ENCODE results near the gene KCTD19.

KCTD19 gene

GRCh38 chr16:67250045-67250327 is 76.6 kb downstream of the KCTD19 start (continued):
- no peak for TF ChIP-seq PATZ1 (CRISPR knock-in tag; IDR thresholded peaks at IDR 0.05; ENCODE audit: borderline replicate concordance)
- TF ChIP-seq, protein P1, sequence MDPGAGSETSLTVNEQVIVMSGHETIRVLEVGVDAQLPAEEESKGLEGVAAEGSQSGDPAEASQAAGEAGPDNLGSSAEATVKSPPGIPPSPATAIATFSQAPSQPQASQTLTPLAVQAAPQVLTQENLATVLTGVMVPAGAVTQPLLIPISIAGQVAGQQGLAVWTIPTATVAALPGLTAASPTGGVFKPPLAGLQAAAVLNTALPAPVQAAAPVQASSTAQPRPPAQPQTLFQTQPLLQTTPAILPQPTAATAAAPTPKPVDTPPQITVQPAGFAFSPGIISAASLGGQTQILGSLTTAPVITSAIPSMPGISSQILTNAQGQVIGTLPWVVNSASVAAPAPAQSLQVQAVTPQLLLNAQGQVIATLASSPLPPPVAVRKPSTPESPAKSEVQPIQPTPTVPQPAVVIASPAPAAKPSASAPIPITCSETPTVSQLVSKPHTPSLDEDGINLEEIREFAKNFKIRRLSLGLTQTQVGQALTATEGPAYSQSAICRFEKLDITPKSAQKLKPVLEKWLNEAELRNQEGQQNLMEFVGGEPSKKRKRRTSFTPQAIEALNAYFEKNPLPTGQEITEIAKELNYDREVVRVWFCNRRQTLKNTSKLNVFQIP (CRISPR knock-in tag; IDR thresholded peaks at IDR 0.05; ENCODE audit: borderline replicate concordance, low read depth): no peak

- no peak for TF ChIP-seq ZFP30 (CRISPR knock-in tag; IDR thresholded peaks at IDR 0.05)
- ATAC-seq: no peak
These were observed 77.1 kb downstream of the KCTD19 start for GRCh38 chr16:67249178-67250044.

DNA sequence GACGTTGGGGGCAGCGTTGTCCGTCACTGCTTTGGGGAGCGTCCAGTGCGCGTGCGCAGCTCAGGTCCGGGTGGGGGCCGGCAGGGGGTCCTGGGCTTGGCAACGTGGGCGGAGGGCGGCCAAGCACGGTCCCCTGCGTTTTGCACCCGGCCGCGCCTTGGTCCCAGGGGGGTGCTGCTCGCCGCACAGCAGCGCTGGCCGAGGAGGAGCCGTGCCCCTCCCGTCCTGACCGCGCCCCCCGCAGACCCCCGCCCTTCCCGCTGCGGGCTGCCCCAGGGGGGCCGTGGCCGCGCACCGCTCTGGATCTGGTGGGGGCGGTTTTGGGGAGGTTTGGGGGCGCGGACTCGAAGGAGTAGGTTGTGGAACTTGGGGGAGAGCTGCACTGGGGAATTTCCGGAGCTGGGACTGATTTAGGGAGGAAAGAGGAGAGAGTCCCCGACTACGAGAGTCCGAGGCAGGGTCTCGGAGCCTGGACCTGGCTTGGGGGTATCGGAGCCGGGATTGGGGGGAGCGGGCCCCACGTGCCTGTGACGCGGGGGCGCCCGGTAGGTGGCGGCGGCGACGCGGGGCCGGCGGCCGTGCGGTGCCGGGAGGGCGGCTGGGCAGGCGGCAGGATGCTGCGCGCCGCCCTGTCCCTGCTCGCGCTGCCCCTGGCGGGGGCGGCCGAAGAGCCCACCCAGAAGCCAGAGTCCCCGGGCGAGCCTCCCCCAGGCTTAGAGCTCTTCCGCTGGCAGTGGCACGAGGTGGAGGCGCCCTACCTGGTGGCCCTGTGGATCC is 78.0 kb downstream of the KCTD19 start, which contains the start of gene SLC9A5:
Gene SLC9A5, plus strand, starts transcription at position 579 of the 777 bp plus-strand sequence. Its CDS starts 36 bp downstream, at position 615.
- TF ChIP-seq, protein P1 (CRISPR knock-in tag; IDR thresholded peaks at IDR 0.05; ENCODE audit: borderline replicate concordance, low read depth): no peak
- TF ChIP-seq PATZ1 (CRISPR knock-in tag; IDR thresholded peaks at IDR 0.05; ENCODE audit: borderline replicate concordance) (no peak), ZNF8 (CRISPR knock-in tag; IDR thresholded peaks at IDR 0.05) (no peak), ZFP30 (CRISPR knock-in tag; IDR thresholded peaks at IDR 0.05) (no peak), TCF4 (CRISPR knock-in tag; IDR thresholded peaks at IDR 0.05; ENCODE audit: borderline replicate concordance) (no peak), CSRNP3 (CRISPR knock-in tag; IDR thresholded peaks at IDR 0.05) (no peak), ZNF565 (CRISPR knock-in tag; conservative IDR thresholded peaks at IDR 0.05; ENCODE audit: low read depth) (no peak), TSHZ2 (CRISPR knock-in tag; IDR thresholded peaks at IDR 0.05) (no peak), ZFP3 (CRISPR knock-in tag; IDR thresholded peaks at IDR 0.05) (no peak), ARNTL (CRISPR knock-in tag; IDR thresholded peaks at IDR 0.05; ENCODE audit: borderline replicate concordance, low read depth) (no peak), SNAI2 (CRISPR knock-in tag; IDR thresholded peaks at IDR 0.05) (no peak), TOX (CRISPR knock-in tag; IDR thresholded peaks at IDR 0.05; ENCODE audit: borderline replicate concordance) (no peak), GLIS3 (CRISPR knock-in tag; IDR thresholded peaks at IDR 0.05) (no peak), RARB (CRISPR knock-in tag; IDR thresholded peaks at IDR 0.05) (no peak), CREB5 (CRISPR knock-in tag; IDR thresholded peaks at IDR 0.05; ENCODE audit: low read depth) (no peak), BACH2 (CRISPR knock-in tag; IDR thresholded peaks at IDR 0.05; ENCODE audit: borderline replicate concordance) (no peak)
- no peak for ATAC-seq

All from SK-N-SH treated with all-trans-retinoic acid at 6 μM for 48 hours (cell line).